ENCODE data around the gene SSBP3.

GRCh38 chr1:54267815-54268761, 138.1 kb downstream of the SSBP3 start:
- TF ChIP-seq ZNF274 (IDR thresholded peaks at IDR 0.05; ENCODE audit: low read depth, low read length), result no peak
- no peak for TF ChIP-seq YY1 (IDR thresholded peaks at IDR 0.05; ENCODE audit: insufficient read depth, insufficient read length)
